ENCODE results near the gene GUCD1.

GUCD1 gene

DNA sequence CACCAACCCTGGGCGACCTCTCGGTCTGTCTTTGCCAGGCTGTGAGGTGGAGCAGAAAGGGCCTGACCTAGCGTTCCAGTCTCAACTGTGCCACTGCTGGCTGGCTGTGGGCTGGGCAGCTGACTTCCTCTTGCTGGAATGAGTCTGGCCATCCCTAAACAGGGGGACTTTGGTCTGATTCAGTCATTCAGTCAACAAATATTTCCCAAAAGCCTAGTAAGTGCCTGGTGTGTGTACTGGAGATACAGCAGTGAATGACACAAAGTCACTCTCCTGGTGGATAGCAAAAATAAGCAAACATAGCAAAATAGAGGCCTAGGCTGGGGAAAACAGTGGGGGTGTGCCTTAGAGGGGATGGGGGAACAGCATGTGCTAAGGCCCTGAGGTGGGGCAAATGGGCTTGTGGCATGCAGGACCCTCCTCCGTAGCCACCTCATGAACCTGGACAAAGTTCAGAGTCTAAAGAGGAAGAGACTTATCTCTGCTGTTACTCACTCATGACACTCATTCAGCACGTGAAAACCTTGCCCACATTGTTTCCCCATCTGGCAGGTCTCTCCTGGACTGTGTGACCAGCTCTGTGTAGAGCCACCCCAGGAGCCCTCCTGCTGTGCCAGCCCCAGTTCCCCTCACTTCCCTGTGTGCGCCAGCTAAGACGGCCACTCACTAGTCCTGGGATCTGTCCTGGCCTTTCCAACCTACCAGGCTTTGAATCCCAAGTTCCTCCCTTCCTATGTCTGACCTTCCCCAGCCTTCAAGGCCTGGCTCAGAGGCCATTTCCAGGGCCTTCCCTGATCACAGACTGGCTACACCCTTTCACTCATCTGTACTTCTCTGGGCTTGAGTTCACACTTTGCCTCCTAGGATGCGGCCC lies 4.7 kb downstream of the GUCD1 start:
- no peak for DNase-seq (ENCODE audit: low read depth, low spot score)
- ChIA-PET POLR2A (no interaction called here), CTCF (no interaction called here)
- TF ChIP-seq CTCF (IDR thresholded peaks at IDR 0.05; ENCODE audit: insufficient read depth, low read length, missing control alignments) = no peak
- H3K4me3 ChIP-seq (ENCODE audit: low read depth, low read length) = no peak overlapping the region

GRCh38 chr22:24548812-24549211 lies 6.1 kb downstream of the GUCD1 start:
- H3K4me3 ChIP-seq (ENCODE audit: low read depth, low read length) = no peak overlapping the region
- ChIA-PET CTCF (interaction anchor here (0.9 to 2.6 kb wide), 3 partner anchors 23 to 225 kb away, joined by 3 to 6 read pairs (median 4); no protein-coding TSS in a partner anchor), POLR2A (no interaction called here)
- no peak for TF ChIP-seq CTCF (IDR thresholded peaks at IDR 0.05; ENCODE audit: insufficient read depth, low read length, missing control alignments)
- DNase-seq (ENCODE audit: low read depth, low spot score) = no peak

- POLR2A ChIA-PET = interaction anchor here (0.7 to 2.2 kb wide), 2 partner anchors 9 to 11 kb away, joined by 3 to 8 read pairs; partner anchors contain the start of gene GUCD1
- no peak overlapping the region for H3K4me3 ChIP-seq (ENCODE audit: low read depth, low read length)
- no peak for TF ChIP-seq CTCF (IDR thresholded peaks at IDR 0.05; ENCODE audit: insufficient read depth, low read length, missing control alignments)
- CTCF ChIA-PET = interaction anchor here (0.9 to 1.2 kb wide), 3 partner anchors 10 to 36 kb away, joined by 3 to 6 read pairs (median 5); no protein-coding TSS in a partner anchor
- no peak for DNase-seq (ENCODE audit: low read depth, low spot score)
Measured at GRCh38 chr22:24543679-24544243, 11.2 kb downstream of the GUCD1 start.

GRCh38 chr22:24543185-24543601 lies 11.7 kb downstream of the GUCD1 start:
- no peak for TF ChIP-seq CTCF (IDR thresholded peaks at IDR 0.05; ENCODE audit: insufficient read depth, low read length, missing control alignments)
- DNase-seq (ENCODE audit: low read depth, low spot score) = no peak
- ChIA-PET CTCF (interaction anchor here (2.1 to 4.5 kb wide), 2 partner anchors 17 to 20 kb away, joined by 7 to 25 read pairs; no protein-coding TSS in a partner anchor), POLR2A (no interaction called here)
- no peak overlapping the region for H3K4me3 ChIP-seq (ENCODE audit: low read depth, low read length)

DNA sequence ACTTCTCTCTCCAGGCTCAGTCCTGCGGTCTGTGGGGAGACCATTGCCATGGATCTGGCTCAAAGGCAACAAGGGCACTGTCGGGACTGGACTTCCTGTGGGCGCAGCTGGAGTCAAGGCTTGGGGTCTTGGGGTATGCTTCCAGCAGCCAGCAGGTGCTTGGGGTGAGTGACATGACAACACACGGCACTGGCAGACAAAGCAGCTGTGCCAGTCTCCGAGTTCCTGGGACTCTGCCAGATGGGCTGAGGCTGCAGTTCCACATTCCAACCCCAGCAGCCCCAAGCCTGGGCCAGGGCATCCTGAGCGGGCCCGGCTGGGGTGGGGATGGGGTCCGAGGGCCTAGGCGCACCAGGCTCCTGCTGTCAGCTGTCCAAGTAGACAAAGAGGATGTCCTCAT lies 12.3 kb downstream of the GUCD1 start:
- no peak for TF ChIP-seq CTCF (IDR thresholded peaks at IDR 0.05; ENCODE audit: insufficient read depth, low read length, missing control alignments)
- no peak for DNase-seq (ENCODE audit: low read depth, low spot score)
- no peak overlapping the region for H3K4me3 ChIP-seq (ENCODE audit: low read depth, low read length)
- ChIA-PET POLR2A (no interaction called here), CTCF (interaction anchor here (1.9 to 4.5 kb wide), 3 partner anchors 13 to 19 kb away, joined by 7 to 25 read pairs (median 9); no protein-coding TSS in a partner anchor)
